ENCODE data around the gene SLC36A3. TPM values are rescaled to one million over a fixed set of nuclear protein-coding genes. Genes with fewer than 3 reads are reported as not detected.

The SLC36A3 gene
- total RNA-seq, 4 donors from 2014 or later = not detected

- ATAC-seq = no peak
- Histone ChIP-seq H3K27me3 (peaks cover 12% of the 10 kb centered on the region), H3K27ac (no peak overlapping the region), H3K9me3 (no peaks in the 10 kb centered on the region), H3K36me3 (no peaks in the 10 kb centered on the region), H3K4me1 (peaks cover 0 to 12% (median 0%) of the 10 kb centered on the region in 3 donors), H3K4me3 (no peak overlapping the region)
- WGBS, 2 donors (ENCODE audit: low coverage in 1 of 2) = 21 to 31% methylated on average over 10 to 11 of the region's 11 CpGs
- TF ChIP-seq CTCF (IDR thresholded peaks at IDR 0.05) = no peak
- no peak for TF ChIP-seq EP300 (IDR thresholded peaks at IDR 0.05)
- no peak for TF ChIP-seq POLR2AphosphoS5 (IDR thresholded peaks at IDR 0.05)
- TF ChIP-seq POLR2A (IDR thresholded peaks at IDR 0.05) = no peak
These were observed 41.7 kb upstream of the SLC36A3 start for GRCh38 chr5:151345187-151345807.

GRCh38 chr5:151344088-151344487 lies 40.5 kb upstream of the SLC36A3 start:
- Histone ChIP-seq H3K27ac (no peak overlapping the region), H3K9me3 (no peaks in the 10 kb centered on the region), H3K4me3 (no peak overlapping the region), H3K4me1 (peaks cover 0 to 12% (median 0%) of the 10 kb centered on the region in 3 donors), H3K27me3 (peaks cover 12% of the 10 kb centered on the region), H3K36me3 (no peaks in the 10 kb centered on the region)
- 93% methylated on average over 2 of the region's 7 CpGs; no CpG with 5 or more reads in 1 of the 2 donors for WGBS, 2 donors (ENCODE audit: low coverage in 1 of 2)
- no peak for ATAC-seq
- TF ChIP-seq CTCF (IDR thresholded peaks at IDR 0.05) (no peak), POLR2AphosphoS5 (IDR thresholded peaks at IDR 0.05) (no peak)

DNA sequence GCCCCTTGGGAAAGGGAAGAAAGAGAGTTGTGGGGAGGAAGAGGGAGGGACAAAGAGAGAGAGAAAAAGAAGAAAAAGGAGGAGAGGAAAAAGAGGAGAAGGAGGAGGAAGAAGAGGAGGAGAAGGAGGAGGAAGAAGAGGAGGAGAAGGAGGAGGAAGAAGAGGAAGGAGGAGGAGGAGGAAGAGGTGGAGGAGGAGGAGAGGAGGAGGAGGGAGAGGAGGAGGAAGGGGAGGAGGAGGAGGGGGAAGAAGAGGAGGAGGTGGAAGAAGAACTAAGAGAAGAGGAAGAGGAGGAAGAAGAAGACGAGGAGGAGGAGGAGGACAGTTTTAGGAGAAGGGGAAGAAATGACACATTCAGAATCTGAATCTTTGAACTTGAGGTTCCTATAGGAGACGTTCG lies 36.4 kb upstream of the SLC36A3 start:
- no peaks in the 10 kb centered on the region for H3K4me1 ChIP-seq
- no peaks in the 10 kb centered on the region for H3K36me3 ChIP-seq
- H3K27ac ChIP-seq = no peak overlapping the region
- no peak overlapping the region for H3K4me3 ChIP-seq
- no peak for ATAC-seq
- H3K9me3 ChIP-seq = no peaks in the 10 kb centered on the region
- H3K27me3 ChIP-seq = peaks cover 12% of the 10 kb centered on the region
- 71 to 89% methylated on average over 3 of the region's 3 CpGs for WGBS, 2 donors (ENCODE audit: low coverage in 1 of 2)
- TF ChIP-seq POLR2A (IDR thresholded peaks at IDR 0.05) = no peak
- no peak for TF ChIP-seq POLR2AphosphoS5 (IDR thresholded peaks at IDR 0.05)
- no peak for TF ChIP-seq CTCF (IDR thresholded peaks at IDR 0.05)
- TF ChIP-seq EP300 (IDR thresholded peaks at IDR 0.05) = no peak

DNA sequence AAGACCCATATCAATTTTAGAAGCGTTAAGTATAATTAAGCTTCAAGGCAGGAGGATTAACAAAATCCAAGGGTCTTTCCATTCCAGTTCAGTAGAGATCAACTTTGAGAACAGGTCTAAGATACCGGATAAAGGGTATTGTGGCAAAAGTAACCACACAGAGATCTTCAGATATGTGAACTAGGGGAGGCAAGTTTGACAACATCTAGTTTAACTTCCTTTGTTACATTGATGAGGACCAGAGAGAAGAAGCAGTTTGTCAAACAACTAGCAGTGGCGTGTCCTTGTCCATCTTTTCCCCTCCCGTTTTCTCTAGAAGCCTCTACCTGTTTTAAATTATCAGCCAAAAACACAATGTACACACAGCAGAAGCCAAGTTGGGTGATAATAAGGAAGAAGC lies 35.2 kb upstream of the SLC36A3 start:
- Histone ChIP-seq H3K36me3 (no peaks in the 10 kb centered on the region), H3K27ac (no peak overlapping the region), H3K9me3 (no peaks in the 10 kb centered on the region), H3K27me3 (peaks cover 12% of the 10 kb centered on the region), H3K4me1 (no peaks in the 10 kb centered on the region), H3K4me3 (no peak overlapping the region)
- ATAC-seq = no peak
- TF ChIP-seq CTCF (IDR thresholded peaks at IDR 0.05) = no peak
- no peak for TF ChIP-seq EP300 (IDR thresholded peaks at IDR 0.05)
- TF ChIP-seq POLR2A (IDR thresholded peaks at IDR 0.05) = no peak
- TF ChIP-seq POLR2AphosphoS5 (IDR thresholded peaks at IDR 0.05) = no peak
- 76 to 82% methylated on average over 2 to 4 of the region's 4 CpGs for WGBS, 2 donors (ENCODE audit: low coverage in 1 of 2)

DNA sequence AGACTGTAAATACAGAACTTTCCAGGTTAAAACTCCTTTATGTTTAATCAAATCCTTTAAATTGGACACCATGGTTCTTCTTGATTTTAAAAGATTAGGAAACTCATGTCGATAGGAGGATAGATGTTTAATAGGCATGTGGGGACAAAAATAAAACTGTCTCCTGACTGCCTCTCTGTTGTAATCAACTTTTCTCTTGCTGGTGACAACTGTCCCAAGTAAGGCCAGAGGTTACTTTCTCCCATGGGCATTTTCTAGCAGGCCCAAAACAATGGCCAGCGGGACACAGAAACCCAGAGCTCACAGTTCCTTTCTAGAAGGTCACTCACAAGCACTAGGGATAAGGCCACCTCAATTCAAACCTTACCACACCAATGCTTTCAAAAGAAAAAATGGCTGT lies 29.3 kb upstream of the SLC36A3 start:
- 88% methylated on average over 1 of the region's 2 CpGs for WGBS, 2 donors (ENCODE audit: low coverage in 1 of 2)
- no peaks in the 10 kb centered on the region for H3K36me3 ChIP-seq
- no peak for ATAC-seq

More for the DNA sequence above, 29.3 kb upstream of the SLC36A3 start:
- Histone ChIP-seq H3K9me3 (no peaks in the 10 kb centered on the region), H3K4me1 (no peaks in the 10 kb centered on the region), H3K27ac (no peak overlapping the region), H3K27me3 (no peaks in the 10 kb centered on the region), H3K4me3 (no peak overlapping the region)
- TF ChIP-seq POLR2AphosphoS5 (IDR thresholded peaks at IDR 0.05) (no peak), POLR2A (IDR thresholded peaks at IDR 0.05) (no peak), CTCF (IDR thresholded peaks at IDR 0.05) (no peak), EP300 (IDR thresholded peaks at IDR 0.05) (no peak)

All from gastroesophageal sphincter (tissue), 4 donors.